Transverse colon (tissue), 4 donors: ENCODE results near the gene LRRC45. TPM values are rescaled to one million over a fixed set of nuclear protein-coding genes. Genes with fewer than 3 reads are reported as not detected.
A peak's percentile ranks its signal among the peaks of the same experiment; 100 is the strongest.

Experiments
- DNase-seq: peaks from one replicate; pipeline ENCODE4 v3.0.0-alpha.2; 2019
- H3K27ac ChIP-seq, 4 donors: fragments of 200-600 bp; sonication (generic); 2 replicates each; pipeline ENCODE4 v1.5.1; 2016 to 2018; ENCODE audit warnings: inconsistent platforms in 4 of 4
- H3K27me3 ChIP-seq: fragments of 200-600 bp; sonication (generic); 2 replicates; pipeline ENCODE4 v1.5.1; 2017; ENCODE audit warnings: inconsistent platforms
- H3K36me3 ChIP-seq, 4 donors: fragments of 200-600 bp; sonication (generic); 2 replicates each; pipeline ENCODE4 v1.5.1; 2017 to 2019; ENCODE audit warnings: inconsistent platforms in 4 of 4
- H3K4me1 ChIP-seq, 4 donors: fragments of 200-600 bp; sonication (generic); 2 replicates each; pipeline ENCODE4 v1.5.1; 2017 to 2020; ENCODE audit warnings: inconsistent platforms in 4 of 4
- H3K4me3 ChIP-seq, 4 donors: fragments of 200-600 bp; sonication (generic); 1 replicate in 1 of 4; 2 replicates in 3 of 4; pipeline versions ENCODE4 v1.5.1 to v1.6.1; 2017 to 2019; ENCODE audit warnings: inconsistent platforms in 4 of 4
- H3K9me3 ChIP-seq, 2 donors: fragments of 200-600 bp; sonication (generic); 2 replicates each; pipeline ENCODE4 v1.5.1; 2017 to 2019; ENCODE audit warnings: inconsistent platforms in 2 of 2
- EP300 ChIP-seq: sonication (generic); formaldehyde crosslinking; IDR thresholded peaks from one replicate; pipeline ENCODE4 v1.6.1; 2017; ENCODE audit warnings: antibody characterized with exemption, low read depth
- POLR2A ChIP-seq: fragments of 450-650 bp; IDR thresholded peaks from one replicate; pipeline ENCODE4 v1.6.1; 2016; ENCODE audit warnings: antibody characterized with exemption, mild to moderate bottlenecking, moderate library complexity
- POLR2AphosphoS5 ChIP-seq, 3 donors: sonication (generic); formaldehyde crosslinking; IDR thresholded peaks; one replicate each; pipeline ENCODE4 v1.6.1; 2016; ENCODE audit warnings: antibody characterized with exemption in 3 of 3
- WGBS, 2 donors: methylation state at CpG; one replicate each; pipeline ENCODE4 v1.1.5; 2018; ENCODE audit warnings: low coverage in 1 of 2; 5-methylcytosine and 5-hydroxymethylcytosine counted together
- in situ Hi-C, 4 donors: fragments of 200-750 bp; cut with MboI; loops; one replicate each; pipeline versions ENCODE4 v1.15.0 to v1.15.1; 2017; ENCODE audit warnings: low sequenced_read_pairs in 3 of 4, low pct_ligation_motif_present in 1 of 4, low pct_unique_long_range_greater_than_20kb in 1 of 4
- intact Hi-C: fragments of 100-400 bp; cut with DNase I; formaldehyde crosslinking; loops from one replicate; pipeline ENCODE4 v1.15.1; 2023; ENCODE audit warnings: low total_unique reads
- total RNA-seq, 4 donors: library from RNA; depleted of rRNA; stranded (reverse); fragments of >200 nt; gene quantifications; one replicate each; pipeline ENCODE4 v1.1.0, GENCODE V29; 2016
- TF ChIP-seq, protein P1 (sequence below), 5 experiments: fragments of 200-600 bp in 3 of 5; fragments of 450-650 bp in 2 of 5; sonication (generic) in 3 of 5; IDR thresholded peaks; 1 replicate in 2 of 5; 2 replicates in 3 of 5; pipeline ENCODE4 v1.5.1; 2016 to 2017; ENCODE audit warnings: antibody characterized with exemption in 5 of 5, inconsistent platforms in 3 of 5, mild to moderate bottlenecking in 2 of 5, moderate library complexity in 1 of 5

Gene LRRC45
- total RNA-seq, 4 donors from 2014 or later: 12.7 to 40.6 (median 23.5) TPM

- in situ Hi-C loops: no loop called here
- no peaks in the 10 kb centered on the region for H3K27me3 ChIP-seq
- WGBS, 2 donors: 54% methylated on average over 22 of the region's 23 CpGs; no CpG with 5 or more reads in 1 of the 2 donors
- no peaks in the 10 kb centered on the region for H3K9me3 ChIP-seq
- H3K4me1 ChIP-seq: peaks cover 0 to under 1% (median under 1%) of the 10 kb centered on the region in 4 donors
- DNase-seq: no peak
- TF ChIP-seq, protein P1, sequence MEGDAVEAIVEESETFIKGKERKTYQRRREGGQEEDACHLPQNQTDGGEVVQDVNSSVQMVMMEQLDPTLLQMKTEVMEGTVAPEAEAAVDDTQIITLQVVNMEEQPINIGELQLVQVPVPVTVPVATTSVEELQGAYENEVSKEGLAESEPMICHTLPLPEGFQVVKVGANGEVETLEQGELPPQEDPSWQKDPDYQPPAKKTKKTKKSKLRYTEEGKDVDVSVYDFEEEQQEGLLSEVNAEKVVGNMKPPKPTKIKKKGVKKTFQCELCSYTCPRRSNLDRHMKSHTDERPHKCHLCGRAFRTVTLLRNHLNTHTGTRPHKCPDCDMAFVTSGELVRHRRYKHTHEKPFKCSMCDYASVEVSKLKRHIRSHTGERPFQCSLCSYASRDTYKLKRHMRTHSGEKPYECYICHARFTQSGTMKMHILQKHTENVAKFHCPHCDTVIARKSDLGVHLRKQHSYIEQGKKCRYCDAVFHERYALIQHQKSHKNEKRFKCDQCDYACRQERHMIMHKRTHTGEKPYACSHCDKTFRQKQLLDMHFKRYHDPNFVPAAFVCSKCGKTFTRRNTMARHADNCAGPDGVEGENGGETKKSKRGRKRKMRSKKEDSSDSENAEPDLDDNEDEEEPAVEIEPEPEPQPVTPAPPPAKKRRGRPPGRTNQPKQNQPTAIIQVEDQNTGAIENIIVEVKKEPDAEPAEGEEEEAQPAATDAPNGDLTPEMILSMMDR (IDR thresholded peaks at IDR 0.05): peak in 1 of 5 experiments; percentile 19
- no peak for TF ChIP-seq POLR2AphosphoS5 (IDR thresholded peaks at IDR 0.05)
- H3K27ac ChIP-seq: no peak overlapping the region
- no peak overlapping the region for H3K4me3 ChIP-seq
- no peaks in the 10 kb centered on the region for H3K36me3 ChIP-seq
- intact Hi-C loops: no loop called here
These were observed 8.7 kb upstream of the LRRC45 start for GRCh38 chr17:82014432-82014831.

DNA sequence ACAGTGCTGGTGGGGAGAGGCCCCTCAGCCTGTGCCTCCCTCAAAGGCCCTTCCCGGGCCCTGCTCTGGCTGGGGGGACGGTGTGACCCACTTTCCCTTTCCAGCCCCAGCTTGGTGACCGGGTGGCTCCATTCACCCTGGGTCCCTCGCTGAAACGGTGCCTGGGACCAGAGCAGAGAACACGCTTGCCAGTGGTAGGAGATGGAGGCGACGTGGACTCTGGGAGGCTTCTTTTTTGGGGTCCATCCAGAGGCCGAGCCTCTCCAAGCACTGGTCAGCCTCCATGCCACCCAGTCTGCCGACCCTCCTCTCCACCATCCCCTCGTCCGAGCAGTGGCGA is 8.2 kb upstream of the LRRC45 start:
- 84% methylated on average over 13 of the region's 13 CpGs; no CpG with 5 or more reads in 1 of the 2 donors for WGBS, 2 donors
- no peaks in the 10 kb centered on the region for H3K36me3 ChIP-seq

DNA sequence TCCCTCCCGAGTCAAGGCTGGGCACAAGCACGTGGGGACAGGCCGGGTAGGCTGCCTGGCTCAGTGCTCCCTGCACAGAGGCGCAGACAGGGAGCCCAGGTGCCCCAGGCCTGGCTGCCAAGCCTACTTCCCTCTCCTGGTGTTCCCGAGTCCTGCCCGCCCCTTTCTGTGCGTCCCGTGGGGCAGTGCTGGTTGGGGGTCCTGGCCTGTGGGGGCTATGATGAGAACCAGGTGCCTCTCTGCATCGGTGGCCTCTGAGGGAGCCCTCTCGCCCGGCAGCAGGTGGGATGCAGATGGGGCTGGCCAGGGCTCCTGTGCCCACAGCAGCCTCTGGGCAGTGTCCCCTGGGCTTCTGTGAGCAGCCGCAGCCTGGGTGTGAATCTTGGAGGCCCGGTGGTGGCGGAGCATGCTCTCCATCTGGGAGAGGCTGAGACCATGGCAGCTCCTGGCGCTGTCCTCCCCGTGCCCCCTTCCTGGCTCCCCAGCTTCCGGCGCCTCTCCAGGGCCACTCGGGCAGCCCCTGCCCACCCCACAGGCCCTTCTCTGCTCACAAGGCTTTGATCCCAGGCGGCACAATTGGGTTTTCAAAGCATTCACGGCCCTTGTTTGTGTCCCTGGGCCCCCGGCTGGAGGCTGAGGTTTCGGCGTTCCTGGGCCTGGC is 7.7 kb upstream of the LRRC45 start:
- DNase-seq: no peak
- TF ChIP-seq, protein P1 (IDR thresholded peaks at IDR 0.05): no peak
- TF ChIP-seq POLR2A: no peak
- no peak for TF ChIP-seq EP300
- no peak for TF ChIP-seq POLR2AphosphoS5 (IDR thresholded peaks at IDR 0.05)
- H3K9me3 ChIP-seq: no peaks in the 10 kb centered on the region
- H3K4me1 ChIP-seq: peaks cover 0 to 10% (median 7%) of the 10 kb centered on the region in 4 donors
- in situ Hi-C loops: no loop called here
- H3K27ac ChIP-seq: no peak overlapping the region
- 87% methylated on average over 24 of the region's 24 CpGs; no CpG with 5 or more reads in 1 of the 2 donors for WGBS, 2 donors
- no peaks in the 10 kb centered on the region for H3K36me3 ChIP-seq
- no peak overlapping the region for H3K4me3 ChIP-seq
- H3K27me3 ChIP-seq: no peaks in the 10 kb centered on the region
- intact Hi-C loops: no loop called here

More for the DNA sequence above, 8.2 kb upstream of the LRRC45 start:
- intact Hi-C loops (no loop called here), in situ Hi-C loops (no loop called here)
- H3K4me3 ChIP-seq: no peak overlapping the region
- TF ChIP-seq POLR2AphosphoS5 (IDR thresholded peaks at IDR 0.05) (no peak), EP300 (no peak), POLR2A (no peak)
- TF ChIP-seq, protein P1 (IDR thresholded peaks at IDR 0.05): no peak
- H3K4me1 ChIP-seq: peaks cover 0 to 5% (median 4%) of the 10 kb centered on the region in 4 donors
- H3K27ac ChIP-seq: no peak overlapping the region
- no peak for DNase-seq
- H3K27me3 ChIP-seq: no peaks in the 10 kb centered on the region
- H3K9me3 ChIP-seq: no peaks in the 10 kb centered on the region

- Histone ChIP-seq H3K4me1 (peaks cover 4 to 19% (median 13%) of the 10 kb centered on the region in 4 donors), H3K27ac (no peak overlapping the region), H3K36me3 (no peaks in the 10 kb centered on the region), H3K27me3 (no peaks in the 10 kb centered on the region), H3K9me3 (no peaks in the 10 kb centered on the region), H3K4me3 (no peak overlapping the region)
- 89% methylated on average over 27 of the region's 28 CpGs; no CpG with 5 or more reads in 1 of the 2 donors for WGBS, 2 donors
- no peak for DNase-seq
- intact Hi-C loops: no loop called here
- TF ChIP-seq POLR2AphosphoS5 (IDR thresholded peaks at IDR 0.05) (no peak), POLR2A (no peak), EP300 (no peak)
- TF ChIP-seq, protein P1 (IDR thresholded peaks at IDR 0.05): no peak
- in situ Hi-C loops: no loop called here
These were observed 6.8 kb upstream of the LRRC45 start for GRCh38 chr17:82016061-82016874.
